ENCODE data around the gene CACNA1H.
"Not testable (repeated sequence)": the region's sequence is repeated elsewhere in the genome, so short reads cannot be mapped to it uniquely, and the experiment has no call there.

Gene CACNA1H

GRCh38 chr16:1255276-1256122 lies 102.6 kb downstream of the CACNA1H start, which contains the start of gene TPSD1:
Gene TPSD1 (plus strand): TSS chr16:1256069. CDS start chr16:1256281, 212 bp downstream.
- not testable (repeated sequence) for DNase-seq (ENCODE audit: low spot score)

- DNase-seq (ENCODE audit: low spot score), result not testable (repeated sequence)
Observed at GRCh38 chr16:1256296-1256873, 103.5 kb downstream of the CACNA1H start.

GRCh38 chr16:1256874-1257322 lies 104.0 kb downstream of the CACNA1H start:
- no peak for DNase-seq (ENCODE audit: low spot score)

GRCh38 chr16:1257561-1258224 lies 104.8 kb downstream of the CACNA1H start:
- DNase-seq (ENCODE audit: low spot score), result no peak

GRCh38 chr16:1258225-1258600 lies 105.3 kb downstream of the CACNA1H start:
- no peak for DNase-seq (ENCODE audit: low spot score)

GRCh38 chr16:1258906-1259759 lies 106.2 kb downstream of the CACNA1H start:
- no peak for DNase-seq (ENCODE audit: low spot score)

GRCh38 chr16:1259760-1260068 lies 106.8 kb downstream of the CACNA1H start:
- no peak for DNase-seq (ENCODE audit: low spot score)

- DNase-seq (ENCODE audit: low spot score), result no peak
Observed at GRCh38 chr16:1260101-1260680, 107.3 kb downstream of the CACNA1H start.

GRCh38 chr16:1261131-1261892 lies 108.4 kb downstream of the CACNA1H start:
- DNase-seq (ENCODE audit: low spot score), result no peak

GRCh38 chr16:1262210-1262845 lies 109.4 kb downstream of the CACNA1H start:
- DNase-seq (ENCODE audit: low spot score), result no peak

- DNase-seq (ENCODE audit: low spot score), result no peak
Observed at GRCh38 chr16:1262846-1263221, 109.9 kb downstream of the CACNA1H start.

GRCh38 chr16:1263591-1264344 lies 110.9 kb downstream of the CACNA1H start:
- DNase-seq (ENCODE audit: low spot score), result no peak

GRCh38 chr16:1264345-1265089 lies 111.6 kb downstream of the CACNA1H start:
- no peak for DNase-seq (ENCODE audit: low spot score)

GRCh38 chr16:1265090-1265630 lies 112.3 kb downstream of the CACNA1H start:
- no peak for DNase-seq (ENCODE audit: low spot score)

GRCh38 chr16:1265826-1266225 lies 112.9 kb downstream of the CACNA1H start:
- no peak for DNase-seq (ENCODE audit: low spot score)

GRCh38 chr16:1269418-1269817 lies 116.5 kb downstream of the CACNA1H start:
- not testable (repeated sequence) for DNase-seq (ENCODE audit: low spot score)

GRCh38 chr16:1271380-1271723 lies 118.4 kb downstream of the CACNA1H start:
- no peak for DNase-seq (ENCODE audit: low spot score)
